RWPE1 (cell line): ENCODE data around the gene FBXW4.

Source experiments
- CTCF ChIA-PET: fragments of 350-600 bp; sonication (Branson Sonifier 250); formaldehyde crosslinking; extraction: SDS; loops from one replicate; lab custom pipeline; 2021; lab: Yijun Ruan, JAX
- POLR2A ChIA-PET: fragments of 400-600 bp; formaldehyde crosslinking; extraction: SDS; loops from one replicate; lab custom pipeline; 2020; ENCODE audit warnings: antibody characterized with exemption; ENCODE audit not compliant: low non-redundant PET; lab: Yijun Ruan, JAX
- DNase-seq: peaks from one replicate; pipeline ENCODE4 v3.0.0; 2012; ENCODE audit warnings: low spot score
- H3K27ac ChIP-seq: fragments of 450-650 bp; 2 replicates; pipeline ENCODE4 v1.5.1; 2017
- CTCF ChIP-seq: fragments of 450-650 bp; conservative IDR thresholded peaks from 2 replicates; pipeline ENCODE4 v1.5.1; 2017; ENCODE audit warnings: low read depth, mild to moderate bottlenecking

The FBXW4 gene

GRCh38 chr10:101588879-101589278 is 106.1 kb downstream of the FBXW4 start:
- POLR2A ChIA-PET, result interaction anchor here (0.6 to 0.8 kb wide), 2 partner anchors 11 to 234 kb away, joined by 3 read pairs; no protein-coding TSS in a partner anchor
- 0 out of 2 replicates have a peak overlapping the region, but pooled peaks have one; percentile 15 for H3K27ac ChIP-seq
- TF ChIP-seq CTCF, result no peak
- CTCF ChIA-PET, result interaction anchor here (0.6 to 2.3 kb wide), 4 partner anchors 14 to 482 kb away, joined by 3 to 7 read pairs (median 4); no protein-coding TSS in a partner anchor
- peak; percentile 79 for DNase-seq

GRCh38 chr10:101587725-101588653 is 107.0 kb downstream of the FBXW4 start, which contains the start of the genes DPCD and POLL:
TSS of gene DPCD (plus strand) at chr10:101588321. CDS start at chr10:101588337, 16 bp downstream.
TSS of gene POLL (minus strand) at chr10:101588257. CDS start at chr10:101587360, 897 bp downstream.
- DNase-seq, result peak; percentile 98
- TF ChIP-seq CTCF, result no peak
- peak within 1 kb of the TSS; percentile 62 for H3K27ac ChIP-seq

GRCh38 chr10:101585841-101586240 is 109.1 kb downstream of the FBXW4 start:
- ChIA-PET POLR2A (interaction anchor here (0.6 kb wide), 1 partner anchor 9 kb away, joined by 4 read pairs; no protein-coding TSS in a partner anchor), CTCF (no interaction called here)

More at GRCh38 chr10:101587725-101588653, 107.0 kb downstream of the FBXW4 start, which contains the start of the genes DPCD and POLL:
- POLR2A ChIA-PET, result interaction anchor here (0.6 to 0.8 kb wide), 2 partner anchors 10 to 233 kb away, joined by 3 read pairs; no protein-coding TSS in a partner anchor
- CTCF ChIA-PET, result interaction anchor here (0.6 to 2.3 kb wide), 5 partner anchors 15 to 427 kb away, joined by 3 to 7 read pairs (median 3); no protein-coding TSS in a partner anchor

GRCh38 chr10:101580486-101581399 is 114.2 kb downstream of the FBXW4 start:
- ChIA-PET POLR2A (no interaction called here), CTCF (interaction anchor here (0.8 to 1.7 kb wide), 2 partner anchors 9 to 366 kb away, joined by 3 to 14 read pairs; no protein-coding TSS in a partner anchor)
- no peak for TF ChIP-seq CTCF
- DNase-seq, result no peak
- no peak overlapping the region for H3K27ac ChIP-seq

More at GRCh38 chr10:101585841-101586240, 109.1 kb downstream of the FBXW4 start:
- no peak overlapping the region for H3K27ac ChIP-seq
- DNase-seq, result no peak
- no peak for TF ChIP-seq CTCF

- ChIA-PET POLR2A (no interaction called here), CTCF (interaction anchor here (1.7 kb wide), 1 partner anchor 8 kb away, joined by 14 read pairs; no protein-coding TSS in a partner anchor)
- H3K27ac ChIP-seq, result no peak overlapping the region
- DNase-seq, result no peak
- no peak for TF ChIP-seq CTCF
These were observed 115.5 kb downstream of the FBXW4 start for GRCh38 chr10:101579516-101579870.
